HG03095 (cell line): Measurements from ENCODE around the gene FASTKD3.
"Not testable (repeated sequence)": the region's sequence is repeated elsewhere in the genome, so short reads cannot be mapped to it uniquely, and the experiment has no call there.

Experiments
- ATAC-seq: cut with Tn5 transposase; IDR thresholded peaks from one replicate; pipeline ENCODE4 v1.9.1; 2021; ENCODE audit warnings: moderate library complexity; ENCODE audit not compliant: unreplicated experiment

The FASTKD3 gene, protein sequence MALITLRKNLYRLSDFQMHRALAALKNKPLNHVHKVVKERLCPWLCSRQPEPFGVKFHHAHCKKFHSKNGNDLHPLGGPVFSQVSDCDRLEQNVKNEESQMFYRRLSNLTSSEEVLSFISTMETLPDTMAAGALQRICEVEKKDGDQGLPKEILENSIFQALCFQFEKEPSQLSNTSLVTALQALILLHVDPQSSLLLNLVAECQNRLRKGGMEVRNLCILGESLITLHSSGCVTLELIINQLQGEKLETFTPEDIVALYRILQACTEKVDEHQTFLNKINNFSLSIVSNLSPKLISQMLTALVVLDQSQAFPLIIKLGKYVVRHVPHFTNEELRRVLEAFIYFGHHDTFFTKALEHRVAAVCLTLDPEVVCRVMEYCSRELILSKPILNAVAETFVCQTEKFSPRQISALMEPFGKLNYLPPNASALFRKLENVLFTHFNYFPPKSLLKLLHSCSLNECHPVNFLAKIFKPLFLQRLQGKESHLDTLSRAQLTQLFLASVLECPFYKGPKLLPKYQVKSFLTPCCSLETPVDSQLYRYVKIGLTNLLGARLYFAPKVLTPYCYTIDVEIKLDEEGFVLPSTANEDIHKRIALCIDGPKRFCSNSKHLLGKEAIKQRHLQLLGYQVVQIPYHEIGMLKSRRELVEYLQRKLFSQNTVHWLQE

GRCh38 chr5:7868773-7869473 lies at the start of gene FASTKD3, which contains the start of gene MTRR:
TSS of gene FASTKD3 (minus strand) at chr5:7869031. CDS start at chr5:7868083, 948 bp downstream.
TSS of gene MTRR (plus strand) at chr5:7869148. CDS start at chr5:7870795, 1,647 bp downstream.
- ATAC-seq = peak; percentile 97

DNA sequence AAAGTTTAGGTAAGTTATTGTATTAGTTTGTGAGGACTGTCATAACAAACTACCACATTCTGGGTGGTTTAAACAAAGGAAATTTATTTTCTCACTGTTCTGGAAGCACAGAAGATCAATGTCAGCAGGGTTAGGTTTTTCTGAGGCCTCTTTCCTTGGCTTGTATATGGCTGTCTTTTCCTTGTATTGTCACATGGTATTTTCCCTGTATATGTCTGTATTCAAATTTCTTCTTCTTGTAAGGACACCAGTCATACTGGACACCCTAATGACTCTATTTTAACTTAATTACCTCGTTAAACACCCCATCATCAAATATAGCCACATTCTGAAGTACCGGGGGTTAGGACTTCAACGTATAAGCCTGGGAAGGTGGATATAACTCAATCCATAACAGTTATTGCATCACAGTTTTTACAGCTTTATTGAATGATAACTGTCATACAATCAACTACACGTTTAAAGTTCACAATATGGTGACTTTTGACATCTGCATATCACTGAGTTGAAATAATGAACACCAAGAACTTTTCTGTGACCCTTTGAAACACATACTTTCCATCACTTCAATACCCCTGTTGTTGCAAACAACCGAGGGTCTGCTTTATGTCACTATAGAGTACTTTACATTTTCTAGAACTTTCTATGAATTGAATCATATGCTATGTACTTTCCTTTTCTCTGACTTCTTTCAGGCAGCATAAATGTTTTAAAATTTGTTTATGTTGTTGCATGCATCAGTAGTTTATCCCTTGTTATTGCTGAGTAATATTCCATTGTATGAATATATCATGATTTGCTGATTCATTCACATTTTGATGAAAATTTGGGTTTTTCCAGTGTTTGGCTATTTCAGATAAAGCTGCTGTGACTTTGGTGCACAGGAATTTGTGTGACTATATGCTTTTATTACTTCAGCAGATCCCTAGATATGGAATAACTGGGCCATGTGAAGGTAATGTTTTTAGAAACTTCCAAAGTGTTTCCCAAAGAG lies 48.6 kb upstream of the FASTKD3 start:
- ATAC-seq = no peak

GRCh38 chr5:7916171-7916804 lies 47.5 kb upstream of the FASTKD3 start:
- no peak for ATAC-seq

GRCh38 chr5:7911429-7911771 lies 42.6 kb upstream of the FASTKD3 start:
- ATAC-seq = not testable (repeated sequence)

DNA sequence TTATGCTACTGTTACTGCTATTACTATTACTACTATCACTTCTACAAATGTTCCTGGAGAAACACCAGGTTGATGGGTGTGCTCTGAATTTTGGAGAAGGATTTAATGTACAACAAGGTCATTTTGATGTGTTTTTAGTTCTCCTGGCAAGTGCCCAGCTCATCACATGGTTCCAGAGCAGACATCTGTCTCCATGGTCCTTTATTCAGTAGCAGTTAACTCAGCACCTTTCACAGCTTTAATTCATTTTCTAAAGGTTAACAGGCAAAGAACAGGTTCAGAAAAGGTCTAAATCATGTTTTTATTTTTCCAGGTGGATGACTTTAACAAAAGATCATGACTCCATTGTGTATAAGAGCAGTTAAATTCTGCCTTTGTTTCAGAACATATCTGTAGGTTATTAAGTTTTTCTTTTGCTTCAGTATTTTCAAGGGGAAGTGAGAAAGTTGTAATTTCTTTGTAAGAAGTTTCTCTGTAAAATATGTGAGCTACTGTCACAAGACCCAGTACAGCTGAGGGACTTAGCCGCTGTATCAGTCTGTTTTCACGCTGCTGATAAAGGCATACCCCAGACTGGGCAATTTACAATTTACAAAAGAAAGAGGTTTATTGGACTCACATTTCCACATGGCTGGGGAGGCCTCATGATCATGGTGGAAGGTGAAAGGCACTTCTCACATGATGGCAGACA lies 42.1 kb upstream of the FASTKD3 start:
- peak; percentile 65 for ATAC-seq

DNA sequence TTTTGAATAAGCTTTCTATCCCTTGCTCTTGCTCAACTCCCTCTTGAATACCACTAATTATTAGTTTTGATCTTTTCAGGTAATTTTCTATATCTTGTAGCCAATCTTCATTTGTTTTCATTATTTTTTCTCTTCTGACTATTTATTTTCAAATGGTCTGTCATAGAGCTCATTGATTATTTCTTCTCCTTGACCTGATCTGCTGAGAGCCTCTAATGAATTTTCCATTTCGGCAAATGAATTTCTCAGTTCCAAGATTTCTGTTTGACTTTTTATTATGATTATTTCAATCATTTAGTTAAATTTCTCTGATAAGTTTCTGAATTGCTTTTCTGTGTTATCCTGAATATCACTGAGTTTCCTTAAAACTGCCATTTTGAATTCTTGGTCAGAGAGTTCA lies 39.5 kb upstream of the FASTKD3 start:
- no peak for ATAC-seq

DNA sequence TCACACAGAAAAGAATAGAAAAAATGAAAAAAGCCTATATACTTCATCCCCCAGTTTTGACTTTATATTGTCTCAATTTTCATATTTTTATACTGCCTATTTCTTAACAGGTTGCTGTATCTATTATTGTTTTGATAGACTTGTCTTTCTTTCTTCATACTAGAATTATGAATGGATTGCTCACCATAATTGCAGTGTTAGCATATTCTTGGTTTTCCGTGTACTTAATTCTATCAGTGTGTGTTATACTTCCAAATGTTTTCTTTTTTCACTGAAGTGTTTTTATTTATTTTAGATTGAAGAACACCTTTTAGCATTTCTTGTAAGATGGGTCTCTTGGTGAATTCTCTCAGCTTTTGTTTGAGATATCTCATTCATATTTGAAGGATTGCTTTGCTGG lies 38.8 kb upstream of the FASTKD3 start:
- ATAC-seq = no peak

DNA sequence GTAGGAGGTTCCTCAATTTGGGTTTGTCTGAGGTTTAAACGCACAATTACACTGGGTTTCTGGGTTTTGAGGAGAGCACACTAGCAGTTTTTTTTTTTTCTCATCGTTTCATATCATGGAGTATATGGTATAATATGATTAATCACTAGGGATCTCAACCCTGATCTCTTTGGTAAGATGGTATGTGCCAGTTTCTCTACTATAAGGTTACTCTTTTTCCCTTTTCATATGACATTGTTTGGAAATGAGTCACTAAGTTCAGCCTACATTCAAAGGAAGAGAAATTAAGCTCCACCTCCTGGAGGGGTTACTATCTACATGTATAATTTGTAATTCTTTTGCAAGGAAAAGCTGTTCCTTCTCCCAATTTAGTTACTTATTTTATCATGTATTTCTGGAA lies 35.3 kb upstream of the FASTKD3 start:
- ATAC-seq = no peak

DNA sequence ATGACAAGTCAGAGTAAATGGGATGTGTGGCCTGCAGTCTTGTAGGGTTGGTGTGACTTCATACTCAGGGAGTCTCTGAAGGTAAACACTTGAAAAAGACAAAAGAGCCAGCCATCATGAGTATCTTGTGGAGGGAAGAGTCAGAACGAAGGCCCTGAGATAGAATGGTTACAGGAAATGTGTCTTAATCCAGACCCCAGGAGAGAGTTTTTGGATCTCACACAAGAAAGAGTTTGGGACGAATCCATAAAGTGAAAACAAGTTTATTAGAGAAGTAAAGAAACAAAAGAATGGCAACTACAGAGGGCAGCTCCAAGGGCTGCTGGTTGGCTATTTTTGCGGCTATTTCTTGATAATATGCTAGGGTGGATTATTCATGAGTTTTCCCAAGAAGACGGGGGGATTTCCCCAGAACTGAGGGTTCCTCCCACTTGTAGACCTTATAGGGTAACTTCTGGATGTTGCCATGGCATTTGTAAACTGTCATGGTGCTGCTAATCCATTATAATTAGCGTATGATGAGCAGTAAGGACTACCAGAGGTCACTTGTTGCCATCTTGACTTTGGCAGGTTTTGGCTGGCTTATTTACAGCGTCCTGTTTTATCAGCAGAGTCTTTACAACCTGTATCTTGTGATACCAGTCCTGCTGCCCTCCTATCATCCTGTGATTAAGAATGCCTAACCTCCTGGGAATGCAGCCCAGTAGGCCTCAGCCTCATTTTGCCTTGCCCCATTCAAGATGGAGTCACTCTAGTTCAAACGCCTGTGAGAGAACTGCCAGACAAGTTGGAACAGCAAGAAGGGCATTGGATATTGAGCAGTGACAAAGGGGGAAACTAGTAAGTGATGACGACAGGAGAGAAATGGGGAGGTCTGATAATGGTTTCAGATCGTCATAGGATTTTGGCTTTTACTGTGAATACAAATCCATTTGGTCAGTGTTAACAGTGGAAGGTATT lies 34.1 kb upstream of the FASTKD3 start:
- no peak for ATAC-seq

DNA sequence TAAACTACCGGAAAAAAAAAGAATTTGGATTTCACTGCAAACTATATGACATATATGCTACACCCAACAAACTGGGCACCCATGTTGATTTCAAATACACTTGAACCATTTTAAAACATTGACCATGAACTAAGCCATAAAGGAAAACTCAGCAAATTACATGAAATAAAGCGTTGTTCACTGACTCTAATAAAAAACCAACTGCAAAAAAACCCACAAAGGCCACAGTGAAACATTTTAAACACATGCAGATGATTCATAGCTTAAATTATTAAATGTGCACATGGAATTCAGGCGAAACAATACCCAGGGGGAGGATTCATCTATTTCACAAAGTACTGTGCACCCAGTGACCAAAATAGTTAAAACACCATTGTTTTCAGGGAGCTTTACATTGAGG lies 33.4 kb upstream of the FASTKD3 start:
- no peak for ATAC-seq

GRCh38 chr5:7897014-7897600 lies 28.3 kb upstream of the FASTKD3 start:
- ATAC-seq = no peak

DNA sequence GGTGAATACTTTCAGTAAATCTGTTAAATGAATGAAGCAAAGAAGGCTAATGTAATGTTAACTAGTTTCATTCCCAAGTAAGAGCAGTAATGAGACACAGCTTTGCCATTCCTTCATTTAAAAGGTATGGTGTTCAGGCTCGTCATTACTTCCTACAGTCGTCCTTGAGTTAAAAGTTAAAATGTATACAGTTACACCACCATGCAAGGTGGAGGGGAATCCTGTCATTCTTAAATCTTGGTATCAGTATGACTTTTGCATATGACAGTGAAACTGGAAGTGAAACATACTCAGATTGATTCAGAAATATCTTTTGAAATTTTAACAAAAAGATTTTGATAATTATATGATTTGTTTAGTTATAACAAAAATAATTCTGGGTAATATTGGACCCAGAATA lies 26.0 kb upstream of the FASTKD3 start:
- peak; percentile 86 for ATAC-seq

DNA sequence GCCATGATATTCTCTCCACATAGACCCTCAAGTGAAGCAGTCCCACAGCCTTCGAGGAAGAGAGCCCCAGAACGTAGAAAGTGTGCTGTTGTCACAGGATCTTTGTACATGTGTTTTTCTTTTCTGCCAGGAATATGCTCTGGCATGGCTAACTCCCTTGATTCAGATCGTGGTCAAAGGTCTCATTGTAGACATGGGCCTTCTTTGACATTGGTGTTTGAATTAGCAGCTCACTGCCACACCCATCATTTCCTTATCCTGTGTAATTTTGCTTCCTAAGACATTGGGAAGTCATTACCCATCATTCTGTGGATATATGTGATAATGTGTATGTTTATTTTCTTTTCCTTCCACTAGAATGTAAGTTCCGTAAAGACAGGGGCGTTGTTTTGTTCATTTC lies 25.6 kb upstream of the FASTKD3 start:
- ATAC-seq = no peak

DNA sequence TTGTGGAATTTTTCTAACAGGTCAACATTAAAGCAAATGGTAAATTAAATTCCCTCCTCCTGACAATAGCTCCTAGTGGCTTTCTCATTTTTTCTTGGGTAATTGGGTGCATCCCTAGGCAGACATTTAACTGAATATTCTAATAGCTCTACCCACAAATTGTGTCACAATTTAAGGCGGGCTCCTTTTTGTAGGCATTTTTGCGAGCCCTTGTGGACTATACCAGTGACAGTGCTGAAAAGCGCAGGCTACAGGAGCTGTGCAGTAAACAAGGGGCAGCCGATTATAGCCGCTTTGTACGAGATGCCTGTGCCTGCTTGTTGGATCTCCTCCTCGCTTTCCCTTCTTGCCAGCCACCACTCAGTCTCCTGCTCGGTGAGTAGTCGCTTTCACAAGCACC lies 20.1 kb upstream of the FASTKD3 start:
- no peak for ATAC-seq

- ATAC-seq = no peak
Observed at GRCh38 chr5:7886849-7887475, 18.1 kb upstream of the FASTKD3 start.

DNA sequence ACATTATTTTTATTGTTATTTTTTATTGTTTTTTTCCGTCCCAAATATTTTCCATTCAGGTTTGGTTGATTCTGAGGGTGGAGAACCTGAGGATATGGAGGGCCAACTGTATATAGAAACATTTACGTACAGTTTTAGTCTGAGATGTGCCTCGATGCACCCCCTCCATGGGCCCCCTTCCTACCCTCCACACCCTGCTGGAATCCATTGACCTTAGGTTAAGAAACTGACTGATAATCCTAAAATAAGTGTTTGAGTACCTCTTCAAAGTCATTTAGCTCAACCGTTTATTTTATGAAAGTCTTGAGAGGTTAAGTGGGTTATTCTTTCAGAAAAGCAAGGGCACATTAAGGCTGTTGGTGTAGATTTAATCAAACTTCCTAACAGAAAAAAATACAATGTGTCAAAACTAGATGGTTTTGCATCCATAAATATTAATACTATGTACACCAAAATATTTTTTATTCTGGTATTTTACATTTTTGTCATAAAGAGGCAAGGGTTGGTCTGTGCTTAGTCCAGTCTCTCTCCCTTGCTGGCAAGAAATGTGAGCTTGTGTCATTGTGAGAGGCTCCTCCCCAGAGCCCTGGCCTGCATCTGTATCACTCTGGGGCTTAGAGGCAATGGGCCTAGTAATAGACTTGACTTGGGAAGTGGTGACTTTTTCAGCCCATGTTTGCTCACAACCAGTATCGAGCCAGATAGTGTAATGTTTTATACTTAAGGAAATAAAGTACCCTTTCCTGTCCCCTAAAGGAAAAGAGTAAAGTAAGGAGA lies 15.8 kb upstream of the FASTKD3 start:
- no peak for ATAC-seq

- ATAC-seq = no peak
Observed at GRCh38 chr5:7882926-7883325, 14.1 kb upstream of the FASTKD3 start.
